K562 (cell line): ENCODE measurements around the gene MKRN1. TPM values are rescaled to one million over a fixed set of nuclear protein-coding genes. Genes with fewer than 3 reads are reported as not detected.

Experiments
- ATAC-seq: fragments of 200-7000 bp; cut with Tn5 transposase; 3 replicates; pipeline ENCODE4 v1.9.1; 2020; ENCODE audit warnings: moderate library complexity
- BruUV-seq: library from RNA; stranded (reverse); fragments of 400-500 nt; replicated peaks from 2 replicates; lab custom pipeline; 2021; lab: Mats Ljungman, UMichigan
- CTCF ChIA-PET: fragments of 300-600 bp; formaldehyde crosslinking; extraction: SDS; loops from one replicate; lab custom pipeline; 2021; ENCODE audit warnings: low intra/inter-chr PET ratio; lab: Yijun Ruan, JAX
- POLR2A ChIA-PET: fragments of 300-600, 350-650 bp; sonication (Branson Sonifier 250); formaldehyde crosslinking; extraction: SDS; loops from one replicate; lab custom pipeline; 2021; ENCODE audit warnings: antibody characterized with exemption, inconsistent platforms; lab: Yijun Ruan, JAX
- DNase-seq, 4 experiments: peaks; one replicate each; pipeline versions ENCODE4 v3.0.0 to v3.0.0-alpha.2; 2011 to 2018; ENCODE audit warnings: low spot score in 3 of 4, mixed read lengths in 3 of 4; ENCODE audit errors: extremely low read depth in 1 of 4
- FAIRE-seq: peaks from 2 replicates; lab custom pipeline; 2011; peaks lifted over from hg19 to GRCh38; lab: Jason Lieb, UNC
- H2AFZ ChIP-seq: 2 replicates; pipeline ENCODE4 v1.6.0; 2011; ENCODE audit warnings: low read depth, low read length, control low read depth, inconsistent platforms
- H3K27ac ChIP-seq: fragments of 200-600 bp; 3 replicates; pipeline ENCODE4 v1.8.0; 2011; ENCODE audit warnings: low read depth, mild to moderate bottlenecking, control low read depth, inconsistent platforms, low read length, moderate library complexity, mixed read lengths; ENCODE audit errors: extremely low read depth
- H3K27me3 ChIP-seq, 2 experiments: fragments of 300-600 bp in 1 of 2; 2 replicates in 1 of 2; 3 replicates in 1 of 2; pipeline versions ENCODE4 v1.6.0 to v1.8.0; 2011; ENCODE audit warnings: inconsistent platforms in 2 of 2, low read length in 2 of 2, mild to moderate bottlenecking in 1 of 2, mixed read lengths in 1 of 2, moderate library complexity in 1 of 2; ENCODE audit not compliant: control insufficient read depth in 2 of 2, insufficient read depth in 2 of 2
- H3K36me3 ChIP-seq: fragments of 300-600 bp; 3 replicates; pipeline ENCODE4 v1.8.0; 2011; ENCODE audit warnings: mild to moderate bottlenecking, low read length, inconsistent platforms; ENCODE audit not compliant: control insufficient read depth, insufficient read depth
- H3K4me1 ChIP-seq, 2 experiments: fragments of 200-600 bp in 1 of 2; replicated peaks in 1 of 2; 2 replicates in 1 of 2; 3 replicates in 1 of 2; pipeline versions ENCODE4 v1.5.1 to v1.8.0; 2011; ENCODE audit warnings: inconsistent platforms in 2 of 2, low read length in 2 of 2, mild to moderate bottlenecking in 1 of 2, mixed read lengths in 1 of 2, moderate library complexity in 1 of 2; ENCODE audit not compliant: control insufficient read depth in 2 of 2, insufficient read depth in 2 of 2
- H3K4me2 ChIP-seq: 2 replicates; pipeline ENCODE4 v1.6.1; 2011; ENCODE audit warnings: low read length, control low read depth, inconsistent platforms, mixed read lengths; ENCODE audit not compliant: insufficient read depth
- H3K4me3 ChIP-seq: fragments of 200-600 bp; sonication (generic), shearing (Covaris generic); 2 replicates; pipeline ENCODE4 v1.5.1; 2016; ENCODE audit warnings: control low read depth, inconsistent platforms
- H3K79me2 ChIP-seq: fragments of 200-600 bp; 3 replicates; pipeline ENCODE4 v1.8.0; 2011; ENCODE audit warnings: low read length, inconsistent platforms; ENCODE audit not compliant: control insufficient read depth, insufficient read depth
- H3K9ac ChIP-seq, 2 experiments: 2 replicates each; pipeline versions ENCODE4 v1.6.0 to v1.6.1; 2011; ENCODE audit warnings: low read depth in 2 of 2, low read length in 2 of 2, control low read depth in 1 of 2, inconsistent platforms in 1 of 2, mild to moderate bottlenecking in 1 of 2, mixed read lengths in 1 of 2; ENCODE audit not compliant: insufficient read depth in 1 of 2
- H3K9me1 ChIP-seq: one replicate; pipeline ENCODE4 v1.6.0; 2011; ENCODE audit warnings: inconsistent platforms, mild to moderate bottlenecking, low read length, moderate library complexity; ENCODE audit not compliant: control insufficient read depth, insufficient read depth
- H3K9me3 ChIP-seq: replicated peaks from 2 replicates; pipeline ENCODE4 v1.5.1; 2011; ENCODE audit warnings: low read depth, low read length, inconsistent platforms; ENCODE audit not compliant: control insufficient read depth, insufficient read depth
- H4K20me1 ChIP-seq: replicated peaks from 2 replicates; pipeline ENCODE4 v1.6.1; 2011; ENCODE audit warnings: low read length, inconsistent platforms, mixed read lengths; ENCODE audit not compliant: control insufficient read depth, insufficient read depth
- ETS2 ChIP-seq: IDR thresholded peaks from 2 replicates; pipeline ENCODE4 v1.6.1; 2016; ENCODE audit warnings: borderline replicate concordance, missing genetic modification characterization, mild to moderate bottlenecking, moderate library complexity, missing compliant biosample characterization; ENCODE audit not compliant: poor library complexity, severe bottlenecking
- GABPA ChIP-seq: fragments of 200-800 bp; sonication (Bioruptor generic); conservative IDR thresholded peaks from 2 replicates; pipeline ENCODE4 v1.6.1; 2016; ENCODE audit warnings: low read depth, missing genetic modification characterization, missing compliant biosample characterization
- HNRNPUL1 ChIP-seq: fragments of 200-400 bp; formaldehyde crosslinking; IDR thresholded peaks from 2 replicates; pipeline ENCODE4 v1.6.1; 2017; ENCODE audit warnings: low read length
- NCOA6 ChIP-seq: fragments of 450-650 bp; IDR thresholded peaks from 2 replicates; pipeline ENCODE4 v1.6.1; 2017; ENCODE audit warnings: mild to moderate bottlenecking
- NFE2 ChIP-seq: IDR thresholded peaks from 2 replicates; pipeline ENCODE4 v1.6.1; 2014; ENCODE audit warnings: antibody characterized with exemption, low read depth
- PTTG1 ChIP-seq: fragments of 450-650 bp; IDR thresholded peaks from 2 replicates; pipeline ENCODE4 v1.6.1; 2016; ENCODE audit warnings: low read depth, mild to moderate bottlenecking, missing genetic modification characterization, missing compliant biosample characterization
- SMAD3 ChIP-seq: fragments of 450-650 bp; formaldehyde crosslinking; conservative IDR thresholded peaks from 2 replicates; pipeline ENCODE4 v1.4.0; 2020; ENCODE audit warnings: mild to moderate bottlenecking
- SPI1 ChIP-seq: IDR thresholded peaks from 2 replicates; pipeline ENCODE4 v1.6.1; 2011; ENCODE audit warnings: low read depth, low read length, control low read depth, borderline replicate concordance
- ZKSCAN8 ChIP-seq: fragments of 200-800 bp; sonication (Bioruptor generic); IDR thresholded peaks from 2 replicates; pipeline ENCODE4 v1.6.1; 2016; ENCODE audit warnings: missing genetic modification characterization, missing compliant biosample characterization
- ZNF354B ChIP-seq: fragments of 250-450 bp; sonication (Bioruptor Pico); IDR thresholded peaks from 2 replicates; pipeline ENCODE4 v1.4.0; 2020
- ZNF780A ChIP-seq: fragments of 250-450 bp; sonication (Bioruptor Pico); IDR thresholded peaks from 2 replicates; pipeline ENCODE4 v1.5.0; 2021; ENCODE audit warnings: mild to moderate bottlenecking
- WGBS: fragments of 100-300 bp; shearing (Covaris generic); methylation state at CpG from one replicate; pipeline ENCODE4 v1.1.6; 2016; ENCODE audit warnings: low coverage, mixed read lengths; ENCODE audit not compliant: insufficient coverage; ENCODE audit errors: missing lambda C conversion rate; 5-methylcytosine and 5-hydroxymethylcytosine counted together
- in situ Hi-C: fragments of 300-500 bp; cut with MboI; formaldehyde crosslinking; loops from 4 replicates; pipeline ENCODE4 v1.15.0; 2018; ENCODE audit warnings: inconsistent platforms, mixed read lengths
- intact Hi-C: fragments of 100-400 bp; cut with micrococcal nuclease; formaldehyde crosslinking; loops from 2 replicates; pipeline ENCODE4 v1.14.2; 2022
- polyA plus RNA-seq, 8 experiments: library from polyadenylated mRNA; depleted of rRNA in 4 of 8; stranded (reverse) in 5 of 8; unstranded in 3 of 8; fragments of >200 nt; fragmentation: Nextera tagmentation in 2 of 8; fragmentation: Illumina TruSeq in 1 of 8; extraction: Ambion mirVana in 2 of 8; extraction: Trizol in 1 of 8; gene quantifications; 2 replicates each; pipeline versions ENCODE4 v1.2.1 to v1.2.3, GENCODE V29; 2011 to 2014; ENCODE audit warnings: inconsistent platforms in 1 of 8, missing spikeins in 1 of 8
- total RNA-seq, 7 experiments: library from RNA; depleted of rRNA in 6 of 7; stranded (reverse); fragments of >200 nt in 6 of 7; fragmentation: Illumina TruSeq in 2 of 7; extraction: Trizol in 2 of 7; gene quantifications; 2 replicates each; pipeline versions ENCODE4 v1.2.1 to v1.2.3, GENCODE V29; 2011 to 2021; ENCODE audit warnings: low replicate concordance in 1 of 7
- TF ChIP-seq, protein P1 (sequence below): IDR thresholded peaks from 2 replicates; pipeline ENCODE4 v1.6.1; 2011; ENCODE audit warnings: borderline replicate concordance, low read depth, mild to moderate bottlenecking, moderate library complexity, low read length; ENCODE audit not compliant: insufficient read depth, poor library complexity, severe bottlenecking
- TF ChIP-seq, protein P2 (sequence below): sonication (generic); IDR thresholded peaks from 2 replicates; pipeline ENCODE4 v1.6.1; 2016
- TF ChIP-seq, protein P3 (sequence below): fragments of 450-650 bp; IDR thresholded peaks from 2 replicates; pipeline ENCODE4 v1.6.1; 2017; ENCODE audit warnings: mild to moderate bottlenecking, moderate library complexity
- TF ChIP-seq, protein P4 (sequence below): sonication (generic); formaldehyde crosslinking; IDR thresholded peaks from 2 replicates; pipeline ENCODE4 v1.8.1; 2022; ENCODE audit warnings: missing genetic modification reagents

Gene MKRN1
- total and polyA plus RNA-seq, 9 of the 15 experiments (the other 6 are each of a cell fraction or from before 2014, with no cell fraction given), result 30.5 to 90.3 (median 76.0) TPM

DNA sequence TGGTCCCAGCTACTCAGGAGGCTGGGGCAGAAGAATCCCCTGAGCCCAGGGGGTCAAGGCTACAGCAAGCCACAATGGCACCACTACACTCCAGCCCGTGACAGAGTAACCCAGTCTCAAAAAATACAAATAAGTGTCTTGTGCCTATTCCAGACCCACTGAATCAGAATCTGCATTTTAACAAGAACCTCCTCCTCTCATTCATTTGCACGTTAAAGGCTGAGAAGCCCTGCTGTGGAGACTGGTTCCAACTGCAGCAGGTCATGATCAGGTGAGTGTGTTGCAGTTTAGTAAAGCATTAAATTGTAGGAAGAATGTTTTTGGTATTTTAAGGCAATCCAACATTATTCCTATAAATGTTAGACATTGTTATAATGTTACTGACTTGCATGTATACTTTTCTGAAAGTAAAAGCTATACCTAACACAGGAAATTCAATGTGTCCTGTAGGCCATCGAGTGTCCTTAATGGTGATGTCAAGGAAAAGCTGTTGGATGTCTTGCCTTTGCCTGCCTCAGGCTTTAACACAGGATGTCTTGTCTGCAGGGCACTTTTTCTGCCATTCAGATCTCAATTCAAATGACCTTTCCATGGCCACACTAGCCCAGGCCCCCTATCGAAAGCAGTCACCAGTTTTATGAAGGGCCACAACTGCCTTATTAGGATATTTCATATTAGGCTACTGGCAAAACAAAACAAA, 30.4 kb downstream of the MKRN1 start:
- H3K4me2 ChIP-seq, result no peak overlapping the region
- intact Hi-C loops, result no loop called here
- no TSS peak for BruUV-seq
- POLR2A ChIA-PET, result interaction anchor here (0.6 kb wide), 1 partner anchor 49 kb away, joined by 3 read pairs; no protein-coding TSS in a partner anchor
- no peak overlapping the region for H2AFZ ChIP-seq
- H3K27me3 ChIP-seq, result no peaks in the 10 kb centered on the region; a peak in 1 of 5 replicates
- H3K4me3 ChIP-seq, result no peak overlapping the region
- WGBS, result 53% methylated on average over 4 of the region's 4 CpGs
- TF ChIP-seq SMAD3 (CRISPR knock-in tag) (no peak), PTTG1 (tag) (no peak), SPI1 (no peak), ZNF354B (CRISPR knock-in tag) (no peak), GABPA (tag) (no peak), ETS2 (tag) (no peak), HNRNPUL1 (no peak), ZKSCAN8 (CRISPR knock-in tag) (no peak), NCOA6 (no peak), NFE2 (no peak), ZNF780A (no peak)
- TF ChIP-seq, protein P1, sequence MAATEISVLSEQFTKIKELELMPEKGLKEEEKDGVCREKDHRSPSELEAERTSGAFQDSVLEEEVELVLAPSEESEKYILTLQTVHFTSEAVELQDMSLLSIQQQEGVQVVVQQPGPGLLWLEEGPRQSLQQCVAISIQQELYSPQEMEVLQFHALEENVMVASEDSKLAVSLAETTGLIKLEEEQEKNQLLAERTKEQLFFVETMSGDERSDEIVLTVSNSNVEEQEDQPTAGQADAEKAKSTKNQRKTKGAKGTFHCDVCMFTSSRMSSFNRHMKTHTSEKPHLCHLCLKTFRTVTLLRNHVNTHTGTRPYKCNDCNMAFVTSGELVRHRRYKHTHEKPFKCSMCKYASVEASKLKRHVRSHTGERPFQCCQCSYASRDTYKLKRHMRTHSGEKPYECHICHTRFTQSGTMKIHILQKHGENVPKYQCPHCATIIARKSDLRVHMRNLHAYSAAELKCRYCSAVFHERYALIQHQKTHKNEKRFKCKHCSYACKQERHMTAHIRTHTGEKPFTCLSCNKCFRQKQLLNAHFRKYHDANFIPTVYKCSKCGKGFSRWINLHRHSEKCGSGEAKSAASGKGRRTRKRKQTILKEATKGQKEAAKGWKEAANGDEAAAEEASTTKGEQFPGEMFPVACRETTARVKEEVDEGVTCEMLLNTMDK, result no peak
- TF ChIP-seq, protein P2, sequence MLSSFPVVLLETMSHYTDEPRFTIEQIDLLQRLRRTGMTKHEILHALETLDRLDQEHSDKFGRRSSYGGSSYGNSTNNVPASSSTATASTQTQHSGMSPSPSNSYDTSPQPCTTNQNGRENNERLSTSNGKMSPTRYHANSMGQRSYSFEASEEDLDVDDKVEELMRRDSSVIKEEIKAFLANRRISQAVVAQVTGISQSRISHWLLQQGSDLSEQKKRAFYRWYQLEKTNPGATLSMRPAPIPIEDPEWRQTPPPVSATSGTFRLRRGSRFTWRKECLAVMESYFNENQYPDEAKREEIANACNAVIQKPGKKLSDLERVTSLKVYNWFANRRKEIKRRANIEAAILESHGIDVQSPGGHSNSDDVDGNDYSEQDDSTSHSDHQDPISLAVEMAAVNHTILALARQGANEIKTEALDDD, result no peak
- TF ChIP-seq, protein P3, sequence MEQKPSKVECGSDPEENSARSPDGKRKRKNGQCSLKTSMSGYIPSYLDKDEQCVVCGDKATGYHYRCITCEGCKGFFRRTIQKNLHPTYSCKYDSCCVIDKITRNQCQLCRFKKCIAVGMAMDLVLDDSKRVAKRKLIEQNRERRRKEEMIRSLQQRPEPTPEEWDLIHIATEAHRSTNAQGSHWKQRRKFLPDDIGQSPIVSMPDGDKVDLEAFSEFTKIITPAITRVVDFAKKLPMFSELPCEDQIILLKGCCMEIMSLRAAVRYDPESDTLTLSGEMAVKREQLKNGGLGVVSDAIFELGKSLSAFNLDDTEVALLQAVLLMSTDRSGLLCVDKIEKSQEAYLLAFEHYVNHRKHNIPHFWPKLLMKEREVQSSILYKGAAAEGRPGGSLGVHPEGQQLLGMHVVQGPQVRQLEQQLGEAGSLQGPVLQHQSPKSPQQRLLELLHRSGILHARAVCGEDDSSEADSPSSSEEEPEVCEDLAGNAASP, result no peak
- TF ChIP-seq, protein P4, sequence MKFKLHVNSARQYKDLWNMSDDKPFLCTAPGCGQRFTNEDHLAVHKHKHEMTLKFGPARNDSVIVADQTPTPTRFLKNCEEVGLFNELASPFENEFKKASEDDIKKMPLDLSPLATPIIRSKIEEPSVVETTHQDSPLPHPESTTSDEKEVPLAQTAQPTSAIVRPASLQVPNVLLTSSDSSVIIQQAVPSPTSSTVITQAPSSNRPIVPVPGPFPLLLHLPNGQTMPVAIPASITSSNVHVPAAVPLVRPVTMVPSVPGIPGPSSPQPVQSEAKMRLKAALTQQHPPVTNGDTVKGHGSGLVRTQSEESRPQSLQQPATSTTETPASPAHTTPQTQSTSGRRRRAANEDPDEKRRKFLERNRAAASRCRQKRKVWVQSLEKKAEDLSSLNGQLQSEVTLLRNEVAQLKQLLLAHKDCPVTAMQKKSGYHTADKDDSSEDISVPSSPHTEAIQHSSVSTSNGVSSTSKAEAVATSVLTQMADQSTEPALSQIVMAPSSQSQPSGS (CRISPR knock-in tag), result no peak
- TF ChIP-seq, all 486 proteins: peak for 0
- in situ Hi-C loops, result no loop called here
- Histone ChIP-seq H3K27ac (no peak overlapping the region), H3K79me2 (no peaks in the 10 kb centered on the region), H3K36me3 (peaks cover 15% of the 10 kb centered on the region; the same call in 2 of the 3 replicates), H4K20me1 (0 out of 2 replicates have a peak, but pooled peaks cover 5% of the 10 kb centered on the region), H3K4me1 (peaks cover under 1 to 2% of the 10 kb centered on the region in 2 experiments; a peak in 3 of 5 replicates), H3K9ac (no peak overlapping the region), H3K9me1 (no peaks in the 10 kb centered on the region), H3K9me3 (no peaks in the 10 kb centered on the region)
- FAIRE-seq (no peak), DNase-seq (no peak), ATAC-seq (no peak)
- CTCF ChIA-PET, result no interaction called here
